Suprapubic skin (tissue), 4 donors: ENCODE measurements around the gene RAF1.

Experiments used
- CTCF ChIP-seq, 2 donors: fragments of 200-600 bp in 1 of 2; fragments of 450-650 bp in 1 of 2; sonication (generic) in 1 of 2; IDR thresholded peaks; one replicate each; pipeline ENCODE4 v1.5.1; 2016 to 2019; ENCODE audit warnings: antibody characterized with exemption in 2 of 2, mild to moderate bottlenecking in 1 of 2, moderate library complexity in 1 of 2
- EP300 ChIP-seq: sonication (generic); formaldehyde crosslinking; IDR thresholded peaks from one replicate; pipeline ENCODE4 v1.6.1; 2017; ENCODE audit warnings: antibody characterized with exemption
- POLR2A ChIP-seq, 2 donors: fragments of 450-650 bp; IDR thresholded peaks; one replicate each; pipeline ENCODE4 v1.6.1; 2017; ENCODE audit warnings: antibody characterized with exemption in 2 of 2, mild to moderate bottlenecking in 2 of 2, moderate library complexity in 2 of 2
- POLR2AphosphoS5 ChIP-seq, 3 donors: sonication (generic); formaldehyde crosslinking; IDR thresholded peaks; one replicate each; pipeline ENCODE4 v1.6.1; 2017; ENCODE audit warnings: antibody characterized with exemption in 3 of 3

DNA sequence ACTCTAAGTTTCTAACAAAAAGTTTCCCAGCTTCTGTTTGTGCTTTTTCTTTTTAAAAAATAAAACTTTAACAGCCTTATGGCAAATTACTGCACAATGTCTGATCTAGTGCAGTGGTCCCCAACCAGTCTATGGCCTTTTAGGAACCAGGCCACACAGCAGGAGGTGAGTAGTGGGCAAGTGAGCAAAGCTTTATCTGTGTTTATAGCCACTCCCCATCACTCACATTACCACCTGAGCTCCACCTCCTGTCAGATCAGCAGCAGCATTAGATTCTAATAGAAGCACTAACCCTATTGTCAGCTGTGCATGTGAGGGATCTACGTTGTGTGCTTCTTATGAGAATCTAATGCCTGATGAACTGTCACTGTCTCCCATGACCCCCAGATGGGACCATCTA, 101.5 kb downstream of the RAF1 start:
- no peak for TF ChIP-seq CTCF (IDR thresholded peaks at IDR 0.05)
- no peak for TF ChIP-seq POLR2A (IDR thresholded peaks at IDR 0.05)
- TF ChIP-seq POLR2AphosphoS5 (IDR thresholded peaks at IDR 0.05): no peak
- TF ChIP-seq EP300: no peak
